Measurements from ENCODE around the gene KRTAP10-7. TPM values are rescaled to one million over a fixed set of nuclear protein-coding genes. Genes with fewer than 3 reads are reported as not detected.

The KRTAP10-7 gene
- total and polyA plus RNA-seq, 7 donors: not detected

DNA sequence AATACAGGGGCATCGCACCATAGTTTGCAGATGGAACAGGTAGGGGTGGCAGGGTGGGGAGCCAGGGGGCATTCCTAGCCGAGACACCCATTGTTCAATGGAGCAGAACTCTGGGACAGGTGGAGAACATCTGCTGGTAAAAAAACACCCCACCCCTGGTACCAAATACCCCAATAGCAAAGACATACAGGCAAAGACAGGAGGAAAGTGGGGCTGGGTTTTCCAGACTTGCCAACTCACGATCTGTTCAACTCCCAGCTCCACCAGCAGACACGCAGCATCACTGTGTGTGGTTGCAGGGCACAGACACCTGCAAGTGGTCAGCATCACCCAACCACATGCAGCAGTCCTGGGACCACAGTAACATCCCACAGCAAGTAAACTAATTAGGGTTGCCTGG lies 11.2 kb downstream of the KRTAP10-7 start:
- TF ChIP-seq POLR2AphosphoS5 (IDR thresholded peaks at IDR 0.05): no peak
- no peak for TF ChIP-seq POLR2A (IDR thresholded peaks at IDR 0.05)
- TF ChIP-seq, protein P1, sequence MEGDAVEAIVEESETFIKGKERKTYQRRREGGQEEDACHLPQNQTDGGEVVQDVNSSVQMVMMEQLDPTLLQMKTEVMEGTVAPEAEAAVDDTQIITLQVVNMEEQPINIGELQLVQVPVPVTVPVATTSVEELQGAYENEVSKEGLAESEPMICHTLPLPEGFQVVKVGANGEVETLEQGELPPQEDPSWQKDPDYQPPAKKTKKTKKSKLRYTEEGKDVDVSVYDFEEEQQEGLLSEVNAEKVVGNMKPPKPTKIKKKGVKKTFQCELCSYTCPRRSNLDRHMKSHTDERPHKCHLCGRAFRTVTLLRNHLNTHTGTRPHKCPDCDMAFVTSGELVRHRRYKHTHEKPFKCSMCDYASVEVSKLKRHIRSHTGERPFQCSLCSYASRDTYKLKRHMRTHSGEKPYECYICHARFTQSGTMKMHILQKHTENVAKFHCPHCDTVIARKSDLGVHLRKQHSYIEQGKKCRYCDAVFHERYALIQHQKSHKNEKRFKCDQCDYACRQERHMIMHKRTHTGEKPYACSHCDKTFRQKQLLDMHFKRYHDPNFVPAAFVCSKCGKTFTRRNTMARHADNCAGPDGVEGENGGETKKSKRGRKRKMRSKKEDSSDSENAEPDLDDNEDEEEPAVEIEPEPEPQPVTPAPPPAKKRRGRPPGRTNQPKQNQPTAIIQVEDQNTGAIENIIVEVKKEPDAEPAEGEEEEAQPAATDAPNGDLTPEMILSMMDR (IDR thresholded peaks at IDR 0.05): no peak
- no peak for TF ChIP-seq EP300 (IDR thresholded peaks at IDR 0.05)
- H3K9me3 ChIP-seq: peaks cover 0 to 17% (median 2%) of the 10 kb centered on the region in 4 donors
- H3K27ac ChIP-seq: no peak overlapping the region
- no peak overlapping the region for H3K4me3 ChIP-seq
- DNase-seq: no peak
- H3K27me3 ChIP-seq: peaks cover 0 to 18% (median 9%) of the 10 kb centered on the region in 3 donors
- WGBS, 2 donors: 77 to 88% methylated on average over 4 of the region's 4 CpGs
- H3K36me3 ChIP-seq: no peaks in the 10 kb centered on the region
- H3K4me1 ChIP-seq: no peaks in the 10 kb centered on the region
- intact Hi-C loops (cut with DNase I): no loop called here

DNA sequence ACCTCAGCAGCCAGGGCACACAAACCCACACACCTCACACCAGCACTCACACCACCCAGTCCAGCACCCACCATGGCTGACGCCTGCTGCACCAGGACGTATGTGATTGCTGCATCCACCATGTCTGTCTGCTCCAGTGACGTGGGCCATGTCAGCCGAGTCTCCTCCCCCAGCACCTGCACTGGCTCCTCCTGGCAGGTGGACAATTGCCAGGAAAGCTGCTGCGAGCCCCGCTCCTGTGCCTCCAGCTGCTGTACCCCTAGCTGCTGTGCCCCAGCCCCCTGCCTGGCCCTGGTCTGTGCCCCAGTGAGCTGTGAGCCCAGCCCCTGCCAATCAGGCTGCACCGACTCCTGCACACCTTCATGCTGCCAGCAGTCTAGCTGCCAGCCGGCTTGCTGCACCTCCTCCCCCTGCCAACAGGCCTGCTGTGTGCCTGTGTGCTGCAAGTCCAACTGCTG lies 11.7 kb downstream of the KRTAP10-7 start, which contains the start of gene KRTAP10-8:
KRTAP10-8 (plus strand) TSS at position 51 of the 458 bp plus-strand sequence; CDS start at position 73, 22 bp downstream.
- no peaks in the 10 kb centered on the region for H3K36me3 ChIP-seq

DNA sequence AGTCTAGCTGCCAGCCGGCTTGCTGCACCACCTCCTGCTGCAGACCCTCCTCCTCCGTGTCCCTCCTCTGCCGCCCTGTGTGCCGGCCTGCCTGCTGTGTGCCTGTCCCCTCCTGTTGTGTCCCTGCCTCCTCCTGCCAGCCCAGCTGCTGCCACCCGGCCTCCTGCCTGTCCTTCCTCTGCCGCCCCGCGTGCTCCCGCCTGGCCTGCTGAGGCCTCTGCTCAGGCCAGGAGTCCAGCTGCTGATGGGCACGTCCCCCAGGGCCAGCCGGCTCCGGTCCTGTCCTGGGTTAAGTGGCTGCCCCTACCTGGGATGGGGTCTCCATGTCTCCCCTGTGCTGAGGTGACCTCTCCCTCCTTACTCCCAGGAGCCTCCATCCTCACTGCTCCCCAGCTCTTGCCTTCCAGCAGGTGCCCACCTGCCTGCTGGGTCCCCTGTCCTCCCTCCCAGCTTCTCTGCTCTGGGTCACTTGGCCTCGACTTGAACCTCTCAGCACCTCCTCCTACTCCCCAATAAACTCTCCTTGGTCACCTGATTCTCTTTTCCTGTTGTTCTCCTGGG lies 12.4 kb downstream of the KRTAP10-7 start:
- no peak for TF ChIP-seq POLR2AphosphoS5 (IDR thresholded peaks at IDR 0.05)
- TF ChIP-seq, protein P1 (IDR thresholded peaks at IDR 0.05): no peak
- no peak for TF ChIP-seq POLR2A (IDR thresholded peaks at IDR 0.05)
- no peak for TF ChIP-seq EP300 (IDR thresholded peaks at IDR 0.05)
- H3K4me1 ChIP-seq: no peaks in the 10 kb centered on the region
- H3K9me3 ChIP-seq: peaks cover 0 to 17% (median 2%) of the 10 kb centered on the region in 4 donors
- intact Hi-C loops (cut with DNase I): no loop called here
- peak; percentile 60 for DNase-seq
- no peaks in the 10 kb centered on the region for H3K36me3 ChIP-seq
- no peak overlapping the region for H3K27ac ChIP-seq
- H3K27me3 ChIP-seq: peaks cover 0 to 23% (median 9%) of the 10 kb centered on the region in 3 donors
- H3K4me3 ChIP-seq: no peak overlapping the region
- 75 to 84% methylated on average over 13 of the region's 13 CpGs for WGBS, 2 donors

More for the DNA sequence above, 11.7 kb downstream of the KRTAP10-7 start, which contains the start of gene KRTAP10-8:
- Histone ChIP-seq H3K4me3 (no peak within 1 kb of the TSS), H3K27ac (no peak within 1 kb of the TSS), H3K9me3 (peaks cover 0 to 17% (median 2%) of the 10 kb centered on the region in 4 donors), H3K4me1 (no peaks in the 10 kb centered on the region), H3K27me3 (peaks cover 0 to 18% (median 9%) of the 10 kb centered on the region in 3 donors)
- DNase-seq: peak; percentile 57
- intact Hi-C loops (cut with DNase I): no loop called here
- WGBS, 2 donors: 70 to 89% methylated on average over 8 of the region's 8 CpGs
- TF ChIP-seq POLR2A (IDR thresholded peaks at IDR 0.05) (no peak), POLR2AphosphoS5 (IDR thresholded peaks at IDR 0.05) (no peak), EP300 (IDR thresholded peaks at IDR 0.05) (no peak)
- TF ChIP-seq, protein P1 (IDR thresholded peaks at IDR 0.05): no peak

DNA sequence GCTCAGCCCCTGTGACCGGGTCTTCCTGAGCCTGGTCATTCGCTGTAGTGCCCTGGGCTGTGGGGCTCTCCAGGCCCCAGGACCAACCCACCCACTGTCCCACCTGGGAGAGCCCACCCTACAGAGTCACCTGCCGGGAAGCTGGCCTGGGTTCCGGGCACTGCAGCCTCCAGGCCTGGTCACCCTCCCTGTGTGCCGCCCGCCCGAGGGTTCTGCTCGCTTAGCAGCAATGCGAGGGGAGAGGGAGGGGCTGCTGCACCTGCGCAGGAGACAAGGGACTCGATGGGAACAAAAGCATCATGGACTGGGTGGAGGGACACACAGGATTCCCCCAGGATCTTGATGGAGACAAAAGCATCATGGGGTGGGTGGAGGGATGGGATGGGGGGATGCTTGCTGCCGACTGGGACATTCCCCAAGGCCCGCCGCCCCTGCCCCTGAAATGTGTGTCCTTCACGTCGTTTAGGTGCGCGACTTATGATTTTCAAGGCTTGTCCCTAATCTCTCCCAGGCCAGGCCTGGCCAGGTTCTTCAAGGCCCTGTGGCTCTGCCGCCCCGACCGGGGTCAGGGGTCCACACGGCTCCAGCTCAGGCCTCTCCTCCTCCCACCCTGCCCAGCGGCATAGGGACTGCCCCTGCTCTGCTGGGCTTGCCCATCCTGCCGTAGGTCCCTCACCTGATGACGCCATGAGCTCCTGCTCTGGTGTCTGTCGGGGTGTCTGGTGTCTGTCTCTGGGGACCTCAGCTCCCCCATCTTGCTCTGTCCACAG lies 13.2 kb downstream of the KRTAP10-7 start:
- Histone ChIP-seq H3K27ac (no peak overlapping the region), H3K9me3 (peaks cover 0 to 17% (median 2%) of the 10 kb centered on the region in 4 donors), H3K4me3 (no peak overlapping the region), H3K4me1 (no peaks in the 10 kb centered on the region), H3K27me3 (peaks cover 0 to 23% (median 9%) of the 10 kb centered on the region in 3 donors), H3K36me3 (no peaks in the 10 kb centered on the region)
- DNase-seq: no peak
- intact Hi-C loops (cut with DNase I): no loop called here
- WGBS, 2 donors: 87 to 88% methylated on average over 26 of the region's 26 CpGs
- TF ChIP-seq POLR2AphosphoS5 (IDR thresholded peaks at IDR 0.05) (no peak), POLR2A (IDR thresholded peaks at IDR 0.05) (no peak), EP300 (IDR thresholded peaks at IDR 0.05) (no peak)
- TF ChIP-seq, protein P1 (IDR thresholded peaks at IDR 0.05): no peak
